GF-D8 (cell line): Measurements from ENCODE around the gene ACE.
"Not testable (repeated sequence)": the region's sequence is repeated elsewhere in the genome, so short reads cannot be mapped to it uniquely, and the experiment has no call there.

Source experiments
- DNase-seq: peaks from one replicate; lab custom pipeline; 2025; lab: John Stamatoyannopoulos, UW

Gene ACE

GRCh38 chr17:63444457-63444856, 32.4 kb upstream of the ACE start:
- no peak for DNase-seq

- no peak for DNase-seq
Observed at GRCh38 chr17:63445065-63445464, 31.8 kb upstream of the ACE start.

DNA sequence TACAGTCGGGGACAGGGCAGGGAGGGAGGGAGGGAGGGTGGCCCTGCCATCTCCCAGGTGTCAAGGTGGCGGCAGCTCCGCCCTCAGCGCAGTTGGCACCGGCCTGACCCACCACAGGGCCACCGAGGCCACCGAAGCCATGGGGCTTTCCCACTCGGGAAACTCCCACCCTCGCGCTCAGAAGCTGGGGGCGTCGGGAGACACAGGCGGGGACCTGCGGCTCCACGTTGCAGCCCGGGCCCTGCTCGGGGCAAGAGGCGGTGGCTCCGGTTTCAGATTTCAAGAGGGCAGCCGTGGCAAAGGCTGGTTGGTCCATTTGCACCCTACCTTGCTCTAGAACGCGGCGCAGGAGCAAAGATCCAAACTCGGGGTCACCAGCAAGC, 31.3 kb upstream of the ACE start:
- no peak for DNase-seq

GRCh38 chr17:63445954-63446752, 30.7 kb upstream of the ACE start, which contains the start of gene CYB561:
TSS of gene CYB561 (minus strand) at chr17:63446306. CDS start at chr17:63437547, 8,759 bp downstream.
- peak; percentile 11 for DNase-seq

DNA sequence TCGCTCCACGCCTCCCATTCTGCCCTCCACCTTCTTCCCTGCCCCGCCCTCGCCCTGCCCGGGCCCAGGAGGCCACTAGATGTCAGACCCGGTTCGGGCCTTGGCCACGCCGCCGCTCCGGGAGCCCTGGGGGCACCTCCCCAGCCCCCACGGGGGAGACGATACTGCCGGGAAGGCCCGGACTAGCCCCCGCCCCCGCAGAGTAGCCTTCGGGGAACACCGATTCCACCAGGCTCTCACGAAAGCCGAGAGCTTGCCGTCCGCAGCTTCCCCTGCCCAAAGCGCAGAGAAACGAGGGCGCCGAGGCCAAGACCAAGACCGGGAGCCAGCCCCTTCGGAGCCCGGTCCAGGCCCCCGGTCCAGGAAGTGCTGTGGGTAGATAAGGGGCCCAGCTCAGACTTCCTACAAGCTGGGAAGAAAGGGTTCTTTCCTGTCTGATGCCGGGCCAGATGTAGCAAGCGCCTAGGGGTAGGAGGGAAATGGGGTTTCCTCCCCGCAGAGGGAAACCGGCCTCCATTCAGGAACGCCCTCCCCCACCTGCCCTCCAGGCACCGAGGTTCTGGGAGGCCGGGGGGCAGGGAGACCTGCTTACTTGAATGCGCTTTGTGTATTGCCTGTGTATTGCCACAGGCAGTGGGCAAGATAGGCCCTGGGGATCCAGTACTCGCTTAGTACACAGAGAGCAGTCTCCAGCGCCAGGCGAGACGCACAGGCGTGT, 29.9 kb upstream of the ACE start:
- DNase-seq: peak; percentile 94

- no peak for DNase-seq
Observed at GRCh38 chr17:63447471-63448009, 29.3 kb upstream of the ACE start.

DNA sequence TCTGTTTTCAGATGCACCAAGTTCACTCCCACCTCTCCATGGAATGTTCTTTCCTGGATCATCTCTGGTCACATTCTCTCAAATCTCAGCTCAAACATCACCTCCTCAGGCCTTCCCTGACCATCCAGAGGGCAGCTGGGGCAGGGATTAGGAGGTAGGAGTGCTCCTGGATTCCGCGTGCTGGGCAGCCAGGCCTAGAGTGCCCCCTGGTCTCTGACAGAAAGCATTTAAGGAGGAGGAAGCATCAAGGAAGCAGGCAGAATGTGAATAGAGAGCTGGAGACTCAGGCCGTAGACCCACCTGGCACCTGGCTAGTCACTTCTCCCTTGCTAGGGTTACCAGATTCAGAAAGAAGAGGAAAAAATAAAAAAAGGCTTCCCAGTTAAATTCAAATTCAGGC, 28.2 kb upstream of the ACE start:
- no peak for DNase-seq

GRCh38 chr17:63450551-63450950, 26.3 kb upstream of the ACE start:
- no peak for DNase-seq

GRCh38 chr17:63451150-63451549, 25.7 kb upstream of the ACE start:
- no peak for DNase-seq

DNA sequence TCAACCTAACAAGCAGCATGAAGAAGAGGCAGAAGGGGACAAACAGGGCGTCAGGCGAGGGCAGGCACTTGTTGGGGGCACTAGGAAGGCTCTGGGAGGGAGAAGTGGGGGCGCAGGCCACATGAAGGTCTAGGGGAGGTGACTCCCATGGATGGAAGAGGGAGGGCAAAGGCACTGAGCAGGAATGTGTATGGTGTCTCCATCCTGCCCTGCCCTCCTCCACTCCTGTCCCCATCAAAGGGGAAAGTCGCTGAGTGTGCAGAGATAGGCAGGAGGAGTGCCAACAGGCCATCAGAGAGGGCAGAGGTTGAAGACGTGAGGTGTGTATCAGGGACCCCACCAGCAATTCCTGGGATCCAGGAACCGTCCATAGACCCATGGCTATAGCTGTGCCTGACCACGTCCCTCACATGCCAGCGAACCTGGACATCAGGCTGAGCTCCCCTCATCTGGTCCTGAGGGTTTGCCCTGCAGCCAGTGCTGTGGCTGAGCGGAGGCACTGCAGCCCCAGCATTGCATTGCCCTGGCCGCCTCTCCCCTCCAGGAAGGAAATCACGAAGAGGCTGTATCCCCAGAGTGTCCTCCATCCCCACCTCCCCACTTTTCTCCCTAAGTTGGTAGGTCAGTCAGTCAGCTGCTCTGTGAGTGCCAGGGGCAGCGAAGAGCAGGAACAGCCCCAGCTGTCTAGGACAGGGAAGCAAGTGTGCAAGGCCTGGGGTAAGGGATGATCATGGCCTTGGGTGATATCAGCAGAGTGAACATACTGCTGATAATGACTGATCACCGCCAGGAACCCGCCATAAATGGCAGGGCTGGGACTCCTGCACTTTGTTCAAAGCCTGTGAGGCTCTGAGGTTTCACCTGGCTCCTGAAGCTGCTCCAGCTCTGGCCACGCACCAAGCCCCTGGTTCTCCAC, 24.6 kb upstream of the ACE start:
- no peak for DNase-seq

- no peak for DNase-seq
Observed at GRCh38 chr17:63452962-63453551, 23.8 kb upstream of the ACE start.

DNA sequence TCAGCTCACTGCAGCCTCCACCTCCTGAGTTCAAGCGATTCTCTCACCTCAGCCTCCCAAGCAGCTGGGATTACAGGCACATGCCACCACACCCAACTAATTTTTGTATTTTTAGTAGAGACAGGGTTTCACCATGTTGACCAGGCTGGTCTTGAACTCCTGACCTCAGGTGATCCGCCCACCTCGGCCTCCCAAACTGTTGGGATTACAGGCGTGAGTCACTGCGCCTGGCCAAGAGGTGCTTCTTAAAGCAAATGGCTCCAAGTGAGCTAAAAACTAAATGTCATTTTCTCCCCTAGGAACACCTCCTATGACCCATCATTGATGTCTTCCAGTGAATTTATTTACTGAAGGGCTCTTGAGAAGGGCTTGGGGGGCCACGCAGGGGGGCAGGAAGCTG, 22.5 kb upstream of the ACE start:
- DNase-seq: not testable (repeated sequence)

- DNase-seq: no peak
Observed at GRCh38 chr17:63454915-63455314, 21.9 kb upstream of the ACE start.

GRCh38 chr17:63455417-63455816, 21.4 kb upstream of the ACE start:
- DNase-seq: no peak

DNA sequence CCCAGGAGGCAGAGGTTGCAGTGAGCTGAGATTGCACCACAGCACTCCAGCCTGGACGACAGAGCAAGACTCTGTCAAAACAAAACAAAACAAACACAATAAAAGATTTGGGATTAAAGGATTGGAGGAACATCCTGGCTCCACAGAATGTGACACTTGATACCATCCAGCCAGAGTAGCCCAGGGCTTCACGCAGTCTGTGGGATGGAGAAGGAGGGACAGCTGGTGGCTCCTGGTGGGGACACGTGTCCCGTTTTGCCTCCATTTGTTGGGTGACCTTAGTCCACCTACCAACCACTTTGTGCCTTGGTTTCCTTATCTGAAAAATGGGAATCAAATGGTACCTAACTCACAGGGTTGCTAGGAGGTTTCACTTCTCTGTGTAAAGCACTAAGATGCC, 18.4 kb upstream of the ACE start:
- DNase-seq: no peak

GRCh38 chr17:63460018-63460417, 16.8 kb upstream of the ACE start:
- no peak for DNase-seq

DNA sequence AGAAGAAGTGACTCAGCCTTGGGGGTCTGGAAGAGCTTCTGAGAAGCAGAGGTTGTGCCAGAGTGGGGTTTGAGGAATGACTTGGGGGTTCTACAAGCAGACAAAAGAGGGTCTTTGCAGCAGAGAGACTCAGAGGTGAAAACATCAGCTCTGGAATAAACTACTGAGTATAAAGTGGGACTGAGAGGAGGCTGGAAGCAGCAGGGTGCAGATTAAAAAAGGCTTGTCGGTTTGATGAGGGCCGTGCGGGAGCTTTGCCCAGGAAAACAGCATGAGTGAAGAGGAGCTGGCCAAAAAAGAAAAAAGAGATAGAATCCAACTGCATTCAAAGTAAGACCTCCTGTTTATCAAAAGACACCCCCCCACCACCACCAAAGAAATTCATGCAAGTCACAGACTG, 13.1 kb upstream of the ACE start:
- no peak for DNase-seq

- no peak for DNase-seq
Observed at GRCh38 chr17:63464691-63465236, 12.1 kb upstream of the ACE start.

DNA sequence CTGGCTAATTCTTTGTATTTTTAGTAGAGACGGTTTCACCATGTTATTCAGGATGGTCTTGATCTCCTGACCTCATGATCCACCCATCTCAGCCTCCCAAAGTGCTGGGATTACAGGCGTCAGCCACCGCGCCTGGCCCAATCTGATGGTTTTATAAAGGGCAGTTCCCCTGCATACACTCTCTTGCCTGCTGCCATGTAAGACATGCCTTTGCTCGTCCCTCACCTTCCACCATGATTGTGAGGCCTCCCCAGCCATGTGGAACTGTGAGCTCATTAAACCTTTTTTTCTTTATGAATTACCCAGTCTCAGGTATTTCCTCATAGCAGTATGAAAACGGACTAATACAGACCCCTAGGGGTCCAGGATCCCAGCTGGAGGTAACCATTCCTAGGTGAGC, 8.8 kb upstream of the ACE start:
- DNase-seq: not testable (repeated sequence)

GRCh38 chr17:63474174-63474573, 2.7 kb upstream of the ACE start:
- DNase-seq: no peak
